Stimulated activated CD4-positive, alpha-beta T cell treated with anti-CD3 and anti-CD28 coated beads, Interleukin-12 subunit alpha, Interleukin-12 subunit beta, amount 100 ng/mL, for 48 hours (primary cell): ENCODE data around the gene UCKL1.

Source experiments
- DNase-seq, 3 donors: peaks; one replicate each; pipeline ENCODE4 v3.0.0-alpha.2; 2020; ENCODE audit warnings: low read depth in 2 of 3, low spot score in 1 of 3

The UCKL1 gene

GRCh38 chr20:63959699-63960075 lies 3.5 kb upstream of the UCKL1 start:
- DNase-seq, result no peak

DNA sequence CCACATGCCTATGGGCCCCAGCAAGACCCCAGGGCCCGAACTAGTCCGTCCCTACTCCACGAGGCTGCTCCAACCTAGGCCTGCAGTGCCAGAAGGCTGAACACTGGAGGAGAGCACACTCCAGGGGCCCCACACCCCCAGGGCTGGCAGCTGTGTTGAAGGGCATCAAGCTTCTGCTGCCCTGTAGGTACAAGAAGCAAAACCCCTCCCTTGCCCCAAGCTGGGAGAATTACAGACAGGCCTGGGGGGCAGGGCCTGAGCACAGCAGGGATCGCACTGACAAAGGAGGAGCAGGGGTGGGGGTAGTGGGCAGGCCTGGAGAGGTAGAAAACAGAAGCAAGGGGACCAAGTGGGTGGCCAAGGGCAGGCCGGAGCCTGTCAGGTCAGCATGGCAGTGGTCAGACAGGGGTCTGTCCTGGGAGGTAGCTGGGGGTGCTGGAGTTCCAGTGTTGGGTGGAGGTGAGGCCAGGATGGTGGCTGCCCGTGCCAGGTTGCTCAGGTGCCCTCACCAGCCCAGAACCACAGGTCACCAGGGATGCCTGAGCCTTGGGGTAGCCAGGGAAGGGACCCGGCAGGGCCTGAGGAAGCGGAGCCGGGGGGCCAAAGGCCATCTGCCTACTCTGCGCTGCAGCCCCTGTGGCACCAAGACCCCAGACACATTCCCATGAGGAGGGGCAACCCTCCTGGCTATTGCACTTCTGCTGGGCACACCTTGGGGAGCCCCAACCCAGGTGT lies 2.9 kb upstream of the UCKL1 start:
- DNase-seq, result no peak

DNA sequence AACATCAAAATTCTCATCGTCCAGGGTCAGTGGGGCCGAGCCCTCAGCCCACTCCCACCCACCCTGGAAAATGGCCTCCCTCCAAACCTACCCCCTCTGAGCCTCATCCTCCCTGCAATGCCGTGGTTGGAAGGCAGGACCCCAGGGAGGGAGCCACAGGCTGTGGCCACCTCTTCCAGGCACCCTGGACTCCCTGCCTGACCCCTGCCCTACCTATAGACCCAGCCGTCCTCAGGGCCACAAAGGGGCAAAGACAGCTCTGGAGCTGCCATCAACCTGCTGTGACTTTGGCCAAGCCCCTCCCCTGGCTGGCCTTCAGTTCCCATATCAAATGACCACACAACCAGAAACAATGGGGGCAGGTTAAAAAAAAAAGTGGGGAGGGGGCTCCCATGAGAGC lies 2.3 kb upstream of the UCKL1 start:
- DNase-seq, result no peak

DNA sequence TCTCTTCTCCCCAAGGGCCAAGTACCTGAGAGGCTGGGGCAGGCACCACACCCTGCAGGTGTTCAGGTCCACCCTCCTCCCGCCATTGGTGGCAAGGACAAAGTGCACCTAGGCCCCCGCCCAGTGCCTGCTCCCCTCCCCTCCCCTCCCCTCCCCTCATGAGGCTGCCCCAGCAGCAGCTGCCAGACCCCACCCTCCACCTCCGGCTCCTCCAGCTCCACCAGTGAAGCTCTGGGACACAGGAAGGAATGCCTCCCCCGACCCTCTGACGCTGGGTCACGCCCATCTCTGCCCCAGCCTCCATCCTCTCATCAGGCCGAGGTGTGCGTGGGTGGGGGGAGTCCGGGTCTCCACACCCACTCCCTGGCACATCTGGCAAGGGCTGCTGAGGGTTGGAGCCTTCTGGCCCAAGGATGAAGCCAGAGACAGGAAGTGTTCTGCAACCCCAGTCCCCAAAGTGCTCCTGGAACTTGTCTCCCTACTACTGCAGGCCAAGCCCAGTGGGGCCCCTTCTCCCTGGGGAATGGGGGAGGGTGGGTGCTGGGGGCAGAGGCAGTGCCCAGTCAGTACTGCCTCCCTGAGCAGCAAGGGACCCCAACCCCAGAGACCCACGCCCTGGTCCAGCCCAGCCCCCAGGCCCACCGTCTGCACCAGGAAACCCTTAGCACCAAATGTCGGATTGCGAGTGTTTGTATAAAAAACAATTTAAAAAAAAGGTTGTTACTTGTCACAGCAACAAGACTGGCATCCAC lies 1.6 kb upstream of the UCKL1 start:
- DNase-seq, result no peak

- DNase-seq, result peak in 2 of 3 donors; percentile 45 to 58
Measured at GRCh38 chr20:63957004-63957689, 931 bp upstream of the UCKL1 start.

GRCh38 chr20:63956664-63957003 lies 418 bp upstream of the UCKL1 start:
- no peak for DNase-seq

GRCh38 chr20:63955281-63955826 lies 862 bp downstream of the UCKL1 start:
- no peak for DNase-seq

DNA sequence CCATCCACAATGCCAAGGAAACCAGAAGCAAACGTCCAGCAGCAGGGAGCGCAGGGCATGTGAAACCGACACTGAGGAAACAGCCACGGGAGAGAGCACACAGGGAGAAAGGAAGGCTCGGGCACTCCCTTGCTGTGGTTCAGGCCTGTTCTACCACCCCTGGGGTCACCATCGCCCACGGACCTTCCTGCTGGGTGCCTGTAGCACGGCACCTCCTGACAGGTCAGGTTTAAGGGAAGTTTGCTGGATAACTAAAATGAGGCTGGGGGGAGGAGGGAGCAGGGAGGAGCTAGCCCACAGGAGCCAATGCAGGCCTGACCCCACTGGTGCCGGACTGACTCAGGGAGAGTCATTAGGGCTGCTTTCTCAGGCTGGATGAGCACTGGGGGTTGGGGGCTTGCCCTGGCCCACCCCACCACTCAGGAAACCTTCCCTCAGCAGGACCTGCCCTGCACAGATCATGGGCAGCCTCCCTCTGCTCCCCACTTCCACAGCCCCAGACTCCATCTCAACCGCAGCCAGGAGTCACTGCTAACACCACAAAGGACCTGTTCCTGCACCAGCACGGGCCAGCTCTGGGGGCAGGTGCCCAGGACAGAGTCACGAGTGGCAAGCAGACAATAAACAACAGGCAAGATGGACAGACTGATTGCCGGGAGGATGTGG lies 2.3 kb downstream of the UCKL1 start:
- DNase-seq, result no peak

GRCh38 chr20:63952769-63953168 lies 3.4 kb downstream of the UCKL1 start:
- no peak for DNase-seq

GRCh38 chr20:63952210-63952535 lies 4.0 kb downstream of the UCKL1 start:
- no peak for DNase-seq

GRCh38 chr20:63951398-63952209 lies 4.6 kb downstream of the UCKL1 start:
- no peak for DNase-seq

DNA sequence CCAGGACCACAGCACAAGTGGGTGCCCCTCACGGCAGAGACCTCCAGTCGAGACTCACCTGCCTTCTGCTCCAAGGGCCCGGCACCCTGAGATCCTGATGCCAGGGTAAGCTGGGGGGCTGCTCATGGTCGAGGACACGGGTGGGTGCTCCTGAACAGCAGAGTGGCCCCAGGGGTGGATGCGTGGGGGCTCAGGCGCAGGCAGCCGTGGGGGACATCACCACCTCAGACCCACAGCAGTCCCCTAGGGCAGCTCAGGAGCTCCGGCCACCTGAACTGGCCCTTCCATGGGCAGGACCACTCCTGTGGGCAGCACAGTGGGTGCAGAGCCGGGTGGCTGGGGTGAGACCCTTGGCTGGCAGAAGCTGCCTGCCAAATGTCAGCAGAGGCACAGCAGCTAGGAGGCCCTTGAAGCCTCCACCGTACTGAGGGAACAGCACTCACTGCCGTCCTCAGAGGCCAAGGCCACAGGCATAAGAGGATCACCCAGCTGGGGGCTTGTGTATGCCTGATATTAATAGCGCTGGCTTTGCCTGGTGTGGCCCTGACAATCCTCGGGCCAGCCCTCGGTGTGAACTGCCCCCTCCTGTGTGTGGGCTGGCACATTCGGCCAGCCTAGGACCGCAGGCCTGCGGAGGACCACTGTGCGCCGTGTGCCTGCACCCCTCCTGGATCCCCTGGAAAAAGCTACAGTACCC lies 5.4 kb downstream of the UCKL1 start:
- no peak for DNase-seq

DNA sequence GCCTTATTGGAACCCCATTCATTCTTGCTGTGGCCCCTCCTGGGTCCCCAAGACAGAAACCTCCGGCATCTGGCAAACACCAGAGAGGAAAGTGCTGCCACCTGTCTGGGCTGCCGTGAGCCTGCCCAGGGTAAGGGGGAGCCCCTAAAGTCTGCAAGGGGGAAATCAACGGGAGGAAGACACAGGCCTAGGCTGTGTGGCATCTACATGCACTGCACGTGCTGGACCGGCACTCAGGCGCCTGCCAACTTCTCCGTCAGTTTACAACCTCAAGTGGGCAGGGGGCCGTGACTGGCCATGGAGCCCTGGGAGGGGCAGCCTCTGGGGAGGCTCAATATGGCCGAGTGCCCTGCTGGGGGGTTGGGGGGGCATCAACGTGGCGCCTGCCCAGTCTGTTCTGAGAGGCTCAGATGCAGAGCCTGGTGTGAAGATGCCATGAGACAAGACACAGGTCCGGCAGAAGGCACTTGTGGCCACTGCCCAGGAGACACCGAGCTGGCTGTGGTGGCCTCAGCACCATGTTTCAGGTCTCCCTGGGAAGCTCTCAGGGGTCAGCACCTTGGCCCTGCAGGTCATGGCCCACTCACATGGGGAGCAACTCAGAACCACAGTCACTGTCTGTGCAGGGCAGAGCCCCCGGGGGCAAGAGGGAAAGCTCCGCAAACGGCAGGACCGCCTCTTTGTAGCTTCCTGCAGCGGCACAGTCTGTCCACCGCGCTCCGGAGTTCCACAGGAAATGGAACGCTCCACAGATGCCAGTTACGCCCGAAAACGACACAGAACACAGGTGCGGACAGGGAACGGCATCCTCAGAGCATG lies 8.4 kb downstream of the UCKL1 start:
- no peak for DNase-seq

DNA sequence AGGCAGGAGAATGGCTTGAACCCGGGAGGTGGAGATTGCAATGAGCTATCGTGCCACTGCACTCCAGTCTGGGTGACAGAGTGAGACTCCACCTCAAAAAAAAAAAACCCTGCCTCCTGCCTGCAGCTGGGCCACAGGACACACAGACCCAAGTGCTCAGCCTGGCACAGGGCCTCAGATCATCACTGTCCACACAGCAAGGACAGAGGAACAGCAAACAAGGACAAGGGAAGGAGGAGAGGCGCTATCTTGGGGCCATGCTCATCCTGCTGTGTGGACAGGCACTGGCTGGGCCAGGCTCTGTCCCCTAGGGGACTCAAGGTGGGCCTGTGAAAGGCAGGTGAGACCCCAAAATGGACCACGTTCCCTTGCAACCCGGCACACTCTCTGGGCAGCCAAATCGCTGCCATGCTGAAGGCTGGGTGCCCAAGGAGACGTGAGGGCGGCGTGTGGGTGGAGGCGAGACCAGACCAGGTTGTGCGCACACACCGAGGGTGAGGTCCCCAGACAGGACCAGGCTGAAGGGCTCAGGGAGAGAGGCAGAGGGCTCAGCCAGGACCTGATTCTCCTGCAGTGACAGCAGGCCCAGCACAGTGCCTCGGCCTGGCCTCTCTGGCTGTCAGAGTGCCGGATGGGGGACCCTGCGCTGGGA lies 9.1 kb downstream of the UCKL1 start:
- DNase-seq, result no peak

DNA sequence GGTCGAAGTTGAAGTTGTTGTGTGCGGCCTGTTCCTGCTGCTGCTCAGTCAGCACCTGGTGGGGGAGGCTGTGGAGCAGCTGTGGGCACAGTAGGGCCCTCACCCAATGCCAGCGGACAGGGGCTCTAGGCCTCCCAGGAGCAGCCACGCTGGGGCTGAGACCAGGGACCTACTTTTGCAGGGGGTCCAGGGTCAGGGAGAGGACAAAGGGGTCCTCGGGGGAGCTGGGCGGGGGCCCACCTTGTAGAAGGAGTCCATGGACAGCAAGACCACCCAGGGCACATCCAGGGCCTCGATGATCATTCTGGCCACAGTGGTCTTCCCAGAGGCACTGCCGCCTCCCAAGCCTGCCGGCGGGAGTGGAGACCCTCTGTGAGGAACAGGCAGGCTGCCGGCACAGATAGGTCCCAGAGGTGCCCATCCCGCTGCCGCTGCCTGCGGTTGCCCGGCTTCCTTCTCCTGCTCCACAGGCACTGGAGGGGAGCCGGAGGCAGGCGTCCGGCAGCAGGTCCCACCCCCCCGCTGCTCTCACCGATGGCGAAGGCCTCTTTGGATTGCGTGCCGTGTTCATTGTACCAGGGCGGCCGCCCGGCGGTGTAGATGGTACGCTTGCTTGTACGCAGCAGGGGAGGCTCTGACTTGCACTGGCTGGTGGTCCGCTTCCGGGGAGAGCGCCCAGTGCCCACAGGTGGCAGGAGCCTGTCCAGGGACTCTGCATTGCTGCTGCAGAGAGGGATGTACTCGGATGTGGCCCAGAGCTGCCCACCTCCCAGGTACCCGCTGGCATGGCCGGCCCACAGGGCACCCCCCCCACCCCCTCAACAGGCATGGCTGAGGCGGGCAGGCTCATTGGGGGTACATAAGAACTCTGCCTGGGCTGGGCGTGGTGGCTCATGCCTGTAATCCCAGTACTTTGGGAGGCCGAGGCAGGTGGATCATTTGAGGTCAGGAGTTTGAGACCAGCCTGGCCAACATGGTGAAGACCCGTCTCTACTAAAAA lies 10.0 kb downstream of the UCKL1 start:
- DNase-seq, result no peak

DNA sequence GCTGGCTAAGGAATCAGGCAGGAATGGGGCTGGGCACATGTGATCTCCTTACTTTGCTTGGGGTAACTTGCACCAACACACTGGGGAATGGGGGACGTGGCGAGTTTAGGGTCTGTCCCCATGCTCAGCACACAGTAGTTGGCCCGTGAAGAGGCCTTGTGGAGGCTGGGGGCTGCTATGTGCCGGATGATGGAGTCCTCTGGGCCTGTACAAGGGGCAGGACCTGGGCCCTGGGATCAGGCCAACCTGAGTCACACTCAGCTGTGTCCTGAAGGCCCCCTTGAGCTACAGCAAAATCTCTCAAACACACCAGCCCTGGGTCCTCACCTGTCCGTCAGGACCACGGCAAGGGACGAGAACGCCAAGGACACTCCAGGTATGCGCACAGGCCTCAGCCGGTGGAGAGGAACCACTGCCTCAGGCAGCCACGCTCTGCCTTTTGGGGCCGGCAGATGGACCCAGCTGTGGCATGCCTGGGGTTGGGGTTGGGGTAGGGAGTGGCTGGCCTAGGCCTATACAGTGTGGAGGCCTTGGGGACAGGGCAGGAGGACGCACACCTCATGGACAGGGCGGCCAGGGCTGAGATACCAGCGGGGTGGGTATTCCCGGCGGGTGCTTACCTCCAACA lies 11.1 kb downstream of the UCKL1 start:
- DNase-seq, result no peak
